ENCODE results near the gene KCNT1.

KCNT1 gene

DNA sequence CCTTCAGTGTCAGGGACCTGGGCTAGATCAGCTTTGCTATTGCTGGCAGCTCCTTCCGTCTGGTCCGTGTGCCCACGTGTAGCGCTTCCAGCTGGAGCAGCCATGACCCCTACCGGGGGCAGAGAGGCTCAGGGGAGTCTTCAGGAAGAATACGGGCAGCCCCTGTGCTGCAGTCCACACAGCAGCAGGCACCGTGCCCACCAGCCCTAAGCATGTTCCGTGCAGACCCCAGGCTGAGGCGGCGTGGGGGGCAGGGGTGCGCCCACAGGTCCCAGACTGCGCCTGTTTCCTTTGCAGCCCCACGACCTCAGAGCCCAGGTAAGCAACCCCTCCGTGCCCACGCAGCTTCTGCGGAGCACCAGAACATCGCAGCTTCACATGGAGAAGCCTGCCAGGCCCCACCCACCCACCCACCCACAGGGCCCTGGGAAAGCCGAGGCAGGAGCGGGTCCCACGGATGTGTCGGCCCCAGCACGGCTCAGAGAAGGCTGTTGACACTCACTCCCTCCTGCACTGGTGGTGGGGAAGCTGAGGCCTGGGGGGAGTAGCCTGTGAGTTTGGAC, 83.1 kb downstream of the KCNT1 start:
- DNase-seq (ENCODE audit: low spot score) = no peak

DNA sequence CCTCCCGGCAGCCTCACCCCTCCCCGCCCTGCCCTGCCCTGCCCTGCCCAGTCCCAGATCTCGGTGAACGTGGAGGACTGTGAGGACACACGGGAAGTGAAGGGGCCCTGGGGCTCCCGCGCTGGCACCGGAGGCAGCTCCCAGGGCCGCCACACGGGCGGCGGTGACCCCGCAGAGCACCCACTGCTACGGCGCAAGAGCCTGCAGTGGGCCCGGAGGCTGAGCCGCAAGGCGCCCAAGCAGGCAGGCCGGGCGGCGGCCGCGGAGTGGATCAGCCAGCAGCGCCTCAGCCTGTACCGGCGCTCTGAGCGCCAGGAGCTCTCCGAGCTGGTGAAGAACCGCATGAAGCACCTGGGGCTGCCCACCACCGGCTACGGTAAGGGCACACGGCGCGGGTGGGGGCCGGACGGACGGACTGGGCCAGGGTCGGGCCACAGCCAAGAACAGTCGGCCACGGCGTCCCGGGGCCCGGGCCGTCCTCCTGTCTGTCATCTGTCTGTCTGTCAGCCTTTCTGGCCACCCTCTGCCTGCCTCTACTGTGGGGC, 84.2 kb downstream of the KCNT1 start:
- DNase-seq (ENCODE audit: low spot score) = no peak

DNA sequence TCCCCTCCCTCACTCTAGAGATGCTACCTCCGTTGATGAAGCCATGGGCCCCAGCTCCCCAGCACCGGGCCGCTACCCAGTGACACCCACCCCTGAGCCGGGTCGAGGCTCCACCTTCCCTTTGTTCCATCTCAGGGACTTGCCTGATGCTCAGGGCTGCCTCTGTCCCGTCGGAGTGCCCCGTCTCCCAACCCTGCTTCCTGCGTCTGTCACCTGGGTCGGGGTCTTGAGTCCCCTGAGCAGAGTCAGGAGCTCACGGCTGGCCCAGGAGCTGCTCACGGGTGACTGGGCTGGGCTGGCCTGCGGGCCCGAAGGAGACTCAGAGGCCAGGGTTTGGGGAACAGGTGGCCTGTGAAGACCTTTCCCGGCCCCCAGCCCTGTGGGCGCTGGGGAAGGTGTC, 85.3 kb downstream of the KCNT1 start:
- DNase-seq (ENCODE audit: low spot score) = no peak

DNA sequence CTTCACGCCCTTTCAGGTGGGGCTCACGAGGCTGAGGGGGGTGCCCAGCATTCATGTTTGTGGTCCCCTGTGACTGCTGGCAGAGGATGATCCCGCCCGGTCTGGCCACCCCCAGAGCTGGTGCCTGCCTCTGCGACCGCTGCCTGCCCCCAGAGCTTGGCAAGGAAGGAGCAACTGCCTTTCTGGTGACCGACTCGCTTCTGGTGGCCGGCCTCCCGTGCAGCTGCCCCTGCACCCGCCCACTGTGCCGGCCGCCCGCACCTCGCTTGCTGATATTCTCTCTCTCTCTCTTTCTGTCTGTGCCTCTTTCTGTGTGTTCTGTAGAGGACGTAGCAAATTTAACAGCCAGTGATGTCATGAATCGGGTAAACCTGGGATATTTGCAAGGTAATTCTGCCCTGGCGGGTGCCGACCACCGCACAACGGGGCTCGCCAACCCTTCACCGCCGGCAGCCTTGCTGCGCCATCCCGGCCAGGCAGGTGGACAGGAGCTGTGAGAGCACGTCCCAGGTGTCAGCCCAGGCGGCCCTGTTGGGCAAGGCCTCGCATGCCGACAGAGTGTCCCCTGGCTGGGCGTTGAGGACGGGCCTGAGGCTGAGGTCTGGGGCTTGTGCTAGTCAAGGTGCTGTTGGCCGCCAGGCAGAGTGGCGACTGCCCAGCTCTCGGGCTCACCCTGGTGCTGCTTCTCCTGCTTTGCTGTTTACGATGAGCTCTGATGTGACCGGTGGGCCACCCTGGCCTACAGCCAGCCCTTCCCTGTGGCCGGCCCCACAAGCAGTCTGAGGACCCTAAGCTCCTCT, 86.0 kb downstream of the KCNT1 start:
- DNase-seq (ENCODE audit: low spot score) = no peak

DNA sequence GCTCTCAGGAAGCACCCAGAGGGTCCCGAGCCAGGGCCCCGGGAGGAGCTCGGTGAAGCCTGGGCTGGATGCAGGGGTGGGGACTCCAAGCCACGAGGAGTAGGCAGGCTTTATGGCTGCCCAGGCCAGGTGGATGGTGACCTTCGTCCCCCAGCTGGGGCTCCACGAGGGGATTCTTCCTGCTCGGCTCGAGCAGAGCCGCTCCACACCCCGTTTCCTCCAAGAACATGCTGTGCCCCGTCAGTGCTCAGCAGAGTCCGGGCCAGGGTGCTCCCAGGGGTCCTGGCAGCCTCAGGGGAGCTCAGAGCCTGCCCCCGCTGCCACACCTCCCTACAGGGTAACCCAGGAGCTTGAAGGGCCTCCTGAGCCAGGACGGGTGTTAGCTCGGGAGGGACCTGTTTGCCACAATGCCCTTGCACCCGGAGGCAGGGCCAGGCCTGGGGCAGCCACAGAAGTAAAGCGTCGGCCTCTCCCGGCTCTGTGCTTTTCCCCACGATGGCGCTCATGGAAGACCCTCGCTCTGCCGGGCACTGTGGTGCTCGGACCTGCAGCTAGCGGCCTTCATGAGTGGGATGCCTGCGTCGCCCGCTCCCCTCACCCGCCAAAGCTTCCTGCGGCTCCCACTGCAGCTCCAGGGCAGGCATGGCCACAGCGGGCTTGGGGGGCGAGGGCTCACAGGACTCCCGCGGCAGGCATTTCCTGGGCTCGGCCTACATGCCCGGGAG, 86.8 kb downstream of the KCNT1 start:
- no peak for DNase-seq (ENCODE audit: low spot score)

DNA sequence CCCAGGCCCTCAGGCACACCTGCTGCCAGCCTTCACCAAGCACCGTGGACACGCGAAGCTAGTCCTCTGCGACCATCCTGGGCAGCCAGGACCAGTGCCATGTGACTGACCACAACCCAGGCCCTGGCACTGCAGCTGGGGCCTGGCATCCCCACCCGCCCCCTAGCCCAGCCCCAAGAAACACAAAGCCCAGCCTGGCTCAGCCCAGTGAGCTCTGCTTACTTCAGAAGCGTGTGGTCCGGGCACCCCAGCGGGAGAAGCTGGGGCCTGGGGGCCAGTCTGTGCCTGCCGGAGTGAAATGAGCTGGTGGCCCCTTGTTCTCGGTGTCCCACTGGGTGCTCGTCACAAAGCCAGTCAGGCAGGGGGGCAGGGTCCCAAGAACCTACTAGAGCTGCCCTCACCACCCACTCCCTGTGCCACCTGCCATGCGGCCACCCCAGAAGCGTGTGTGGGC, 87.9 kb downstream of the KCNT1 start:
- no peak for DNase-seq (ENCODE audit: low spot score)

DNA sequence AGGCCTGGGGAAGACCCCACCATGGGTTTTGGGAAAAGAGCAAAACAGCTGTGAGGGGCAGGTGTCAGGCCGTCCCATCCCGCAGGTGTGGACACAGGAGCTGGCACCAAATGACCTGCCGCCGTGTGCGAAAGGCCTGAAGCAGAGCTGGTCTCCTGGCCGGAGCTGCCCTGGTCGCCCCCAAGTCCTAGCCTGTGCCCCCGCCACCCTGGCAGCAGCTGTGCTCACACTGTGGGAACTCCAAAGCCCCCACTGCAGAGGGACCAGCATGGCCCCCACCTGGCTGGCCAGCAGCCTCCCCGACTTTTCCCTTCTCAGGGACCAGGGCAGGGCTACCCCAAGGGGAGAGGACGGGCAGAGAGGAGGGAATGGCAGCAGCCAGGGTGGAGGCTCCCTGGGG, 88.4 kb downstream of the KCNT1 start:
- no peak for DNase-seq (ENCODE audit: low spot score)

DNA sequence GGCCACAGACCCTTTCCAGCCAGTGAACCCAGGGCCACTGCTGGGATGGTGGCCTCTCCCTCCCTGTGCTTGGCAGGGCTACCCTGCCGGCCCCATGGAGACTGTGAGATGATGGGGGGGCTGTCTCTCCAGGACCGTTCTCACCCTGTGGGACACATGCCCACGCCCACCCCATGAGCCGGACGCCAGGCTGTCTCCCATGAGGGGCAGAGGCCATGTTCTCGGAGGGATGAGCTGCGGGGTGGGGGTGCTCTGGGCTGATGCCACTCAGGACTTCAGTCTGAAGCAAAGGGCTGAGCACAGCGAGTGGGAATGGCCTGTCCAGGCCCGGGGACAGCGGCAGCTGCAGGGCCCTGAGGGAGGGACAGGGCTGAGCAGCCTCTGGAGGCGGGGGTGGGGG, 88.9 kb downstream of the KCNT1 start:
- DNase-seq (ENCODE audit: low spot score) = no peak

DNA sequence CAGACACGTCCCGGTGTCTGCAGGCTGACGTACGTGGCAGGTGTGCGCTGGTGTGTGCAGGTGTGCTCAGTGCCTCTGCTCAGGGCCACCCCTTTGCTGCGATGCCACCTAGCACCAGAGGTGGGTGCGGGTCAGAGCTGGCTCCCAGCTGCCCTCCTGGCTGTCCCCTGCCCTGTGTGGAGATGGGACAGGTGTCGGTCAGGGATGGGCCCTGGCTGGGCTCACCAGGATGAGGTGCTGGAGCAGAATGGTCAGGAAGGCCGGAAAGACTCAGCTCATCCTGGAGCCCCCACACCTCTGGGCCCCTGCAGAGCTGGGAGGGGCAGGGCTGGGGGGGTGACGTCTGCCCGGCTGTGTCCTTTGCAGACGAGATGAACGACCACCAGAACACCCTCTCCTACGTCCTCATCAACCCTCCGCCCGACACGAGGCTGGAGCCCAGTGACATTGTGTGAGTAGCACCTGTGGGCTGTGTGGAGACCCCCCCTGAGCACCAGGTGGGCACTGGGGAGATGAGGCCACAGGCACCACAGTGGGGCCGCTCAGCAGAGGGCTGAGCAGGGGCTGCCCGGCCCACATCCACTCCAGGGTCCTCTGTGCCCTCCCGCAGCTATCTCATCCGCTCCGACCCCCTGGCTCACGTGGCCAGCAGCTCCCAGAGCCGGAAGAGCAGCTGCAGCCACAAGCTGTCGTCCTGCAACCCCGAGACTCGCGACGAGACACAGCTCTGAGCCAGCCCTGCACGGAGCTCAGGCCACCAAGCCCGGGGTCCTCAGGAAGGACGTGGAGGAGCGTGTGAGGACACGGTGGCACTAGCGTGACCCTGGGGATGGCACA, 89.7 kb downstream of the KCNT1 start:
- no peak for DNase-seq (ENCODE audit: low spot score)

DNA sequence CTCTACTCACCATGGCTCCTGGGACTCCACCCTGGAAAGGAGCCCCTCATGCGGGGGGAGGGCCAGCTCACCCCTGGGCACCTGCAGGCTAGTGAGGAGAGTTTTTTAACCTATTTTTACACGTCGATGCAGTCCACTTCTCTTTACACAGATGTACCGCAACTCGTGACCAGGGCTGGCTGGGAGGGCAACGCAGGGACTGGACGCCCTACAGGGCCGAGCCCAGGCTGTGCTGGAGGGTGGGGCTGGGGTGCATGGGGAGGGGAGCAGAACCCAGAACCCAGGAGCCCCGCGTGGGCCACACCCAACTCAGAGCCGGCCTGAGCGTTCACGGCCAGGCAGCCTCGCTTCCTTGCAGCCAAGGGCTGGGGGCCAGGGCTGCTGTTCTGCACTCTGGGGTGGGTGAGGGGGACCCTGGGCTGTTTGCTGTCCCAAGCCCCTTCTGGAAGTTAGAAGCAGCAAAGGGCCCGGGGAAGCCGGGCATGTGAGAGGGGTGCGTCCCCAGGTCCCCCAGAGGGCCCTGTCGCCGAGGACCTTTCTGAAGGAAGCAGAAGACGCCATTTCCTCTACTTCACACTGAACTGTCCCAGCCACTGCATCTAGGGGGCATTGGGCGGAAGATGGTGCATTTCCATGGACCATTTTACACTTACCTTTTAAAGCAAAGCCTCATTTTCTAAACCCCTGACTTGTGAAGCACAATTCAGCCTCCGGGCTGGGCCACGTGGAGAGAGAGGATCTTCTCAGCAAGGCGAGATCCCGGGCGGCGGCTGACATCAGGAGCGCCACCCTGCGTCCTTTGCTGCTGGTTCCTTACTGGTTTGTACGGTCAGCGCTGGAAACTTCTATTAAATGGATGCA, 90.5 kb downstream of the KCNT1 start:
- DNase-seq (ENCODE audit: low spot score) = no peak

DNA sequence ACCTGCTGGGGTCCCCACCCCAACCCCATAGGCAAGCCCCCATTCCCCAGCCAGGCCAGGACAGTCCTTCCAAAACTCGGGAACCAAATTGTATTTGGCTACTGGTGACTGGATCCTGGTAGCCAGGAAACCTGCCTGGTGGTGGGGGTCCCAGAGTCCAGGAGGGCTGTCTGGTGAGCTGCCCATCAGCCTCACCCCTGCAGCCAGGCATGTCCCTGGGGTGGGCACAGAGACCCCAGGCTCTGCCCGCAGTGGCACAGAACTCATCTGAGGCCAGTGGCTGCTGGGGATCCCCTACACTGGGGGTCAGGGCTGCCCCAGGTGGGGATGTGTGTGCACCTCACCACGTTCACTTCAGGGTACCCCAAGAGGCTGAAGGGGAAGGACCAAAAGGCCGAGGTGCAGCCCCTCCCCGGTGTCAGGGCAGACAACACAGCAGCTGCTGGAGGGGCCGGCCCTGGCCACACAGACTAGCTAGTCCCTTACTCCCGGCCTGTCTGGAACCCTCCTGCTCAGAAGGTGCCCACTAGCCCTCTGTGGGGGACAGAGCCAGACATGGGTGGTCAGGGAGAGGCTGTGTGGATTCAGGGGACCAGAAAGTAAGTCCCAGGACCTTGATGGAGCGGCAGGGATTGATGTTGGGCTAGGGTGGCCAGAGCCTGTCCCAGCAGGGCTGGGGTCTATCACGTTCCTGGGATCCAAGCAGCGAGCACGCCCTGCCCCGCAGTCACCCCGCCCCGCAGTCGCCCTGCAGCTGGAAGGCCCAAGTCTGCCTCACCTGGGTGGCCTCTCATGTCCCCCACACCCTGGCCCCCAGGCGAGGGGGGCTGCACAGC, 91.5 kb downstream of the KCNT1 start:
- DNase-seq (ENCODE audit: low spot score) = no peak

DNA sequence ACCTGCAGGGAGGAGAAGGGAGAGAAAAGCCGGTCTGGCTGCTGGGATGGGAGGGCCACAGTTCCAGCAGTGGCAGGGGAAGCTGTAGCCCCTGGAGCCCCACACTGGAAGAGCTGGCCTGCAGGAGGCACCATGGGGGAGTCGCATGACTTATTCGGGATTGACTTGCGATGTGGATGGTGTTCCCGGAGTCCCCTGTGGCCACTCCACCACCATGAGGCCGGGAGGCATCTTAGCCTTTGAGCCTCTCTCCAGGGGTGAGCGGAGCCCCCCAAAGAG, 92.0 kb downstream of the KCNT1 start:
- no peak for DNase-seq (ENCODE audit: low spot score)

DNA sequence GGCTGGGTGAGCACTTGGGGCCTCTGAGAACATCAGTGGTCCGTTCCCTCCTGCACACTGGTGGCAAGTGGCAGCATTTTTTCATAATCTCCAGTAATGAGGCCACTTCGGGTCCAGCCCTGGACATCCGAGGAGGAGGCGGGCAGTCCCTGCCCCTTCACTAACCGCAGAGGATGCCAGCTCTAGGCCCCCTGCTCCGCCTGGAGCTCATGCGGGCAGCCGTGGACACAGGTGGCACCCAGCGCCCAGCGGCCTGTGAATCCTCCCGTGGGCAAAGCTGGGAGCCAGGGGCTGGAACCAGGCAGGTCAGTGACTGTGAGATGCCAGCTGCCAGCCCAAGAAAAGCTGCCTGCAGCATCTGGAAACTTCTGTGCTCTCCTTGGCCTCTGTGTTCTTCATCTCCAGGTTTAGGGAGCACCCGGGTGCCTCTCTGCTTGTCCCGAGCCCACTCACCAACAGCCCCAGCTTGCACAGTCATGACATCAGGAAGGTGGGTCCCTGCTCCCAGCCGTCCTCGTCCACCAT, 92.4 kb downstream of the KCNT1 start:
- DNase-seq (ENCODE audit: low spot score) = no peak

DNA sequence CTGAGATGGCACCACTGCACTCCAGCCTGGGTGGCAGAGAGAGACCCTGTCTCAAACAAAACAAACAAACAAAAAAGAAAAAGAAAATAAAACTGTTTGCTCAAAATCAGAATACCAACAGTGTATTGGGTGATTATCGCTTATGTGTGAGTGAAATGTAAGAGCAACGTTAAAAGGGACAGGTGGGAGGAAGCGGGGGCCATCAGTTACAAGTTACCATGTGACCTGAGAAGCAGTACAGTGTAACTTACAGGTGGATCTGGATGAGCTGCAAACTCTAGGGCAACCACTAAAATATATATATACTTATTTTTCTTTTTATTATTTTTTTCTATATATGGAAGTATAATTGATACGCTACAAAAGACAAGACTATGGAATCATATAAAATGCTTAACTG, 93.4 kb downstream of the KCNT1 start:
- DNase-seq (ENCODE audit: low spot score) = no peak

DNA sequence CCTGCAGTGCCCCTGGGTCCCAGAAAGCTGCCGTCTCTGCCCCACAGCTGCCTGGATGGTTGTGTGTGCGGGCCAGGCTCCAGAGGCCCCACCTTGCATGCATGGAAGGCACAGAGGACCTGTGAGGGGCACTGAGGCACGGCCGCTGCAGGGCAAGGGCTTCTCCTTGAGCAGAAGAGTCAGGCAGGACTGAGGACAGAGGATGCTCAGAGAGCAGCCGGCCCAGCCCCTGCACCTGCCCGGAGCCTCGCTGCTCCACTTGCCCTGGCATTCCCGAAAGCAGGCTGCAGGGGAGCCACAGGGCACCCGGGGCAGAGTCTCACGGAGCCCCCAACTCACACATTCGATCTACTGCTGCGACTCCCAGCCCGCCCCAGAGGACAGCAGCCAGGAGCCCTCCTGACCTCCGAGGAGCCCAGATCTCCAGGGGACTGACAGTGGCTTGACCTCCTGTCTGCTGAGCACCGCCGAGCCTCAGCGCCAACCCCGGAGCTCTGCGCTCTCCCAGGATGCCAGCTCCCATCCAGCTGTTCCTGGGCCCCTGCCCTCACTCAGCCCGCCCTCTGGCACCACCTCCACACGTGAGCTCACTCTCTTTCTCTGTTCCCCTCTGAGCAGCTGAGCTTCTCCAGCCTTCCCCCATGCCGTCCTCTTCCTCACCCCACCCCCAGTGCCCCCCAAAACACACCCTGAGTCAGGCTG, 95.0 kb downstream of the KCNT1 start:
- DNase-seq (ENCODE audit: low spot score) = no peak

DNA sequence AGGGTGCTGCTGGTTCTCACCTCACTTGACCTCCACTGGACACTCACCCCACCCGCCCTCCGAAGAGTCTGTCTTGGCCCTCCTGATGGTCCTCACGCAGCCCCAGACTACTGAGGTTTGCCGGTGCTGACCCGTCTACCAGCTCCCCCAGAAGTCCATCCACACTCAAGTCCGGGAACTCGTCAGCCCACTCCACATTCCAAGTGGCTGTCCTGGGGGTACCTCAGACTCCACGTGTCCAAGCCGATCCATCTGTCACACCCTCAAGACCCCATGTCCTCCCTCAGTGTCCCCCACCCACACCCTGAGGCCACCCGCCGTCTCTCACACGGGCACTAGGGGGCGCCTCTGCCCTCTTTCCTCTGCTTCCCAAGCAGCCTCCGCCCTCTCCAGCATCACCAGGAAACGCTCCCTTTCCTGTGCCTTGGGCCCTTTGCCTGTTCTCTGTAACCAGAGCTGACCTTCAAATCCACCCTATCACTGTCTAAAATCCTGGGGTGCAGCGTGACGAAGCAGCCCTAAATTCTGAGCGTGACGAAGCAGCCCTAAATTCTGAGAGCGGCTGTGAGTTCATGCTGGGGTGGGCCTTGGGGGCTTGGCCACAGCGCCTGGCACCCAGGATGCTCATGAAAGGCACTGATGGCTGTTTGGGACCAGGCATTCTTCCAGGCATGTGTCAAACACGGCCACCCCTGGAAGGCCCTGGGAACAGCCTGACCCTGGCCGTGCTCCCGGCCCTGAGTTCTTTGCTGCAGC, 95.7 kb downstream of the KCNT1 start:
- DNase-seq (ENCODE audit: low spot score) = peak; percentile 38

DNA sequence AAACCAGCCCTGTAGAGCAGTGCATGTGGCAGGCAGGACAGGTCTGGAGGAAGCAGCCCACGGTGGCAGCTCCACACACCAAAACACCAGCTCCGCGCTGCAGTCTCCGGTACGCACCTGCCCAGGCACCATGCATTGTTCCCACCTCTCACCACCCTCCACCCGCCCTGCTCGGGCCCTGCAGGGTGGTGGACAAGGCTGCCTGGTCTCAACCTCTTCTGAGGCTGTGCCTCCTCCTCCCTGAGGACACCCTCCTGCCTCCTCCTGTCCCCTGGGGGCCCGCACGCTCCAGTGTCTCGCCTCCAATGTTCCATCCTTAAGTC, 96.2 kb downstream of the KCNT1 start:
- no peak for DNase-seq (ENCODE audit: low spot score)

DNA sequence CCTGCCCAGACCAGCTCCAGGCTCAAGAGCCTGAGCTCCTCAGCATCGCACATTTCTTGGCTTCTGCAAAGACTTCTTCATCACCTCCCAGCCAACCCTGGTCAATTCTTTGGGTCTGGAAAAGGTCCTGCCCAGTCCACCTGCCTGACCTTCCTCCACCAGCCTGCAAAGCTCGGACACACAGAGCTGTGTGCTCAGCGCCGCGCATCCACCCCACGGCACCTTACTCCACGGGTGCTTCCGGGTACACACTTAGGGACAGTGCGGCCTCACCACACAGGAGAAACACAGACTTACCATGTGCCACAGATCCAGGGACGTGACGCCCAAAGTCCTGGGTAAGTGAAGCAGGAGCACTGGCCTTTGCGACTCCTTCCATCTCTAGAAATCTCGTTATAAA, 97.3 kb downstream of the KCNT1 start:
- no peak for DNase-seq (ENCODE audit: low spot score)

DNA sequence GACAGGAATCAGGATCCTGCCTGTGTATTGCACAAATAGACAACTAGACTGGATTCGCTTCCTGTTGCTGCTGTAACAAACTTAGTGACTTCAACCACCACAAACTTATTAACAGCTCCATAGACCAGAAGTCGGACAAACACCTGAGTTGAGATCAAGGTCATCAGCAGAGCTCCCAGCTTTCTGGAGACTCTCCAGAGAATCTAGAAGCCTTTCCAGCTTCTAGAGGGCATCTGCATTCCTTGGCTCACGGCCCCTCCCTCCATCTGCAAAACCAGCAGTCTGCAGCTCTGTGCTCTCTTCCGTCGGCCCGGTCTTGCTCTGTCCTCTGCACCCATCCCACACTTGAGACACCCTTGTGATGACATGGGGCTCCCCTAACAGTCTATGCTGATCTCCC, 99.1 kb downstream of the KCNT1 start:
- DNase-seq (ENCODE audit: low spot score) = no peak

All from NAMALWA (cell line).